Hepatocyte (in vitro differentiated cells): ENCODE results near the gene NR6A1. TPM values are rescaled to one million over a fixed set of nuclear protein-coding genes. Genes with fewer than 3 reads are reported as not detected.

Experiments used
- DNase-seq: peaks from one replicate; pipeline ENCODE4 v3.0.0-alpha.2; 2016; ENCODE audit warnings: low spot score
- H2AFZ ChIP-seq: fragments of 200-600 bp; sonication (generic); 2 replicates; pipeline ENCODE4 v1.6.0; 2016; ENCODE audit warnings: antibody characterized with exemption, mild to moderate bottlenecking
- H3K27ac ChIP-seq: fragments of 200-600 bp; sonication (generic); 2 replicates; pipeline ENCODE4 v1.5.1; 2016; ENCODE audit warnings: mild to moderate bottlenecking
- H3K27me3 ChIP-seq: fragments of 200-600 bp; sonication (generic); 2 replicates; pipeline ENCODE4 v1.6.1; 2016
- H3K36me3 ChIP-seq: fragments of 200-600 bp; sonication (generic); replicated peaks from 2 replicates; pipeline ENCODE4 v1.5.1; 2016; ENCODE audit warnings: low read depth; ENCODE audit not compliant: insufficient read depth
- H3K4me1 ChIP-seq: fragments of 200-600 bp; sonication (generic); 2 replicates; pipeline ENCODE4 v1.5.1; 2016; ENCODE audit warnings: mild to moderate bottlenecking, moderate library complexity; ENCODE audit not compliant: insufficient read depth
- H3K4me2 ChIP-seq: fragments of 200-600 bp; sonication (generic); 2 replicates; pipeline ENCODE4 v1.6.0; 2016
- H3K4me3 ChIP-seq: fragments of 200-600 bp; sonication (generic); 2 replicates; pipeline ENCODE4 v1.5.1; 2016; ENCODE audit warnings: mild to moderate bottlenecking
- H3K79me2 ChIP-seq: fragments of 200-600 bp; sonication (generic); 2 replicates; pipeline ENCODE4 v1.6.0; 2017; ENCODE audit warnings: mild to moderate bottlenecking
- H3K9me2 ChIP-seq: fragments of 200-600 bp; sonication (generic); replicated peaks from 2 replicates; pipeline ENCODE4 v1.6.0; 2017; ENCODE audit warnings: mild to moderate bottlenecking; ENCODE audit not compliant: insufficient read depth
- H3K9me3 ChIP-seq: fragments of 200-600 bp; sonication (generic); 2 replicates; pipeline ENCODE4 v1.5.1; 2016; ENCODE audit warnings: low read depth, mild to moderate bottlenecking
- H4K20me1 ChIP-seq: fragments of 200-600 bp; sonication (generic); 2 replicates; pipeline ENCODE4 v1.6.0; 2016; ENCODE audit warnings: mild to moderate bottlenecking; ENCODE audit not compliant: insufficient read depth, poor library complexity, severe bottlenecking
- CTCF ChIP-seq: fragments of 200-600 bp; sonication (generic); IDR thresholded peaks from 2 replicates; pipeline ENCODE4 v1.5.1; 2016; ENCODE audit warnings: antibody characterized with exemption, mild to moderate bottlenecking; ENCODE audit not compliant: poor library complexity
- EZH2 ChIP-seq: fragments of 200-600 bp; sonication (generic); IDR thresholded peaks from 2 replicates; pipeline ENCODE4 v1.6.1; 2016; ENCODE audit warnings: antibody characterized with exemption, mild to moderate bottlenecking, borderline replicate concordance
- EZH2phosphoT487 ChIP-seq: fragments of 200-600 bp; sonication (generic); IDR thresholded peaks from one replicate; pipeline ENCODE4 v1.6.1; 2018; ENCODE audit warnings: antibody characterized with exemption, mild to moderate bottlenecking, low read depth, moderate library complexity; ENCODE audit not compliant: unreplicated experiment, severe bottlenecking
- WGBS: methylation state at CpG from one replicate; pipeline ENCODE4 v1.1.6; 2016; ENCODE audit warnings: low lambda C conversion rate; ENCODE audit errors: missing lambda C conversion rate; 5-methylcytosine and 5-hydroxymethylcytosine counted together
- polyA plus RNA-seq: library from polyadenylated mRNA; unstranded; fragments of >200 nt; fragmentation: Nextera tagmentation; extraction: Ambion mirVana; gene quantifications from 2 replicates; pipeline ENCODE4 v1.2.1, GENCODE V29; 2016
- total RNA-seq: library from RNA; depleted of rRNA; stranded (reverse); fragments of >200 nt; gene quantifications from 2 replicates; pipeline ENCODE4 v1.2.3, GENCODE V29; 2014

The NR6A1 gene
- total and polyA plus RNA-seq, 2 experiments from 2014 or later, result 1.2 to 4.0 TPM

GRCh38 chr9:124580186-124580585, 190.9 kb downstream of the NR6A1 start:
- no peaks in the 10 kb centered on the region for H3K4me1 ChIP-seq
- no peak overlapping the region for H3K27ac ChIP-seq
- no peaks in the 10 kb centered on the region for H3K9me2 ChIP-seq
- peaks cover 40% of the 10 kb centered on the region for H3K79me2 ChIP-seq
- 100% methylated on average over 1 of the region's 1 CpG for WGBS
- no peaks in the 10 kb centered on the region for H3K27me3 ChIP-seq
- no peaks in the 10 kb centered on the region for H3K9me3 ChIP-seq
- DNase-seq, result no peak
- H3K4me2 ChIP-seq, result no peak overlapping the region
- H3K4me3 ChIP-seq, result no peak overlapping the region
- TF ChIP-seq EZH2phosphoT487 (no peak), EZH2 (no peak), CTCF (no peak)
- H2AFZ ChIP-seq, result no peak overlapping the region
- no peaks in the 10 kb centered on the region for H3K36me3 ChIP-seq
- no peaks in the 10 kb centered on the region for H4K20me1 ChIP-seq

- Histone ChIP-seq H3K27ac (no peak overlapping the region), H3K4me1 (no peaks in the 10 kb centered on the region), H3K4me2 (no peak overlapping the region), H3K27me3 (no peaks in the 10 kb centered on the region), H3K4me3 (no peak overlapping the region), H3K9me3 (no peaks in the 10 kb centered on the region), H3K9me2 (no peaks in the 10 kb centered on the region), H4K20me1 (no peaks in the 10 kb centered on the region), H2AFZ (no peak overlapping the region), H3K36me3 (no peaks in the 10 kb centered on the region), H3K79me2 (peaks cover 54% of the 10 kb centered on the region)
- no peak for TF ChIP-seq EZH2
- WGBS, result 89% methylated on average over 6 of the region's 6 CpGs
- DNase-seq, result no peak
These were observed 194.4 kb downstream of the NR6A1 start for GRCh38 chr9:124576751-124577150.

- DNase-seq, result peak; percentile 66
- no peaks in the 10 kb centered on the region for H3K9me2 ChIP-seq
- peak overlapping the region; percentile 58 for H3K27ac ChIP-seq
- 45% methylated on average over 10 of the region's 10 CpGs for WGBS
- TF ChIP-seq EZH2 (no peak), CTCF (no peak), EZH2phosphoT487 (no peak)
- no peak overlapping the region for H2AFZ ChIP-seq
- H3K9me3 ChIP-seq, result no peaks in the 10 kb centered on the region
- no peaks in the 10 kb centered on the region for H3K4me1 ChIP-seq
- H3K4me3 ChIP-seq, result no peak overlapping the region
- H3K4me2 ChIP-seq, result no peak overlapping the region
- H3K36me3 ChIP-seq, result no peaks in the 10 kb centered on the region
- H3K27me3 ChIP-seq, result no peaks in the 10 kb centered on the region
- H4K20me1 ChIP-seq, result no peaks in the 10 kb centered on the region
- peaks cover 38% of the 10 kb centered on the region for H3K79me2 ChIP-seq
These were observed 196.4 kb downstream of the NR6A1 start for GRCh38 chr9:124574534-124575375.

GRCh38 chr9:124570942-124571666, 200.0 kb downstream of the NR6A1 start:
- H3K27me3 ChIP-seq, result no peaks in the 10 kb centered on the region
- WGBS, result 67% methylated on average over 4 of the region's 4 CpGs
- H3K79me2 ChIP-seq, result peaks cover 22% of the 10 kb centered on the region
- no peaks in the 10 kb centered on the region for H3K36me3 ChIP-seq
- no peaks in the 10 kb centered on the region for H3K9me2 ChIP-seq
- H3K4me3 ChIP-seq, result no peak overlapping the region
- no peak overlapping the region for H3K4me2 ChIP-seq
- H3K4me1 ChIP-seq, result peaks cover 4% of the 10 kb centered on the region
- TF ChIP-seq EZH2 (no peak), EZH2phosphoT487 (no peak), CTCF (no peak)
- no peaks in the 10 kb centered on the region for H3K9me3 ChIP-seq
- H3K27ac ChIP-seq, result no peak overlapping the region
- DNase-seq, result no peak
- no peak overlapping the region for H2AFZ ChIP-seq
- no peaks in the 10 kb centered on the region for H4K20me1 ChIP-seq
